ENCODE data around the gene RRAGB. TPM values are rescaled to one million over a fixed set of nuclear protein-coding genes. Genes with fewer than 3 reads are reported as not detected.
"Not testable (repeated sequence)": the region's sequence is repeated elsewhere in the genome, so short reads cannot be mapped to it uniquely, and the experiment has no call there.

Gene RRAGB
- polyA plus RNA-seq, 1 experiment: 21.4 TPM

DNA sequence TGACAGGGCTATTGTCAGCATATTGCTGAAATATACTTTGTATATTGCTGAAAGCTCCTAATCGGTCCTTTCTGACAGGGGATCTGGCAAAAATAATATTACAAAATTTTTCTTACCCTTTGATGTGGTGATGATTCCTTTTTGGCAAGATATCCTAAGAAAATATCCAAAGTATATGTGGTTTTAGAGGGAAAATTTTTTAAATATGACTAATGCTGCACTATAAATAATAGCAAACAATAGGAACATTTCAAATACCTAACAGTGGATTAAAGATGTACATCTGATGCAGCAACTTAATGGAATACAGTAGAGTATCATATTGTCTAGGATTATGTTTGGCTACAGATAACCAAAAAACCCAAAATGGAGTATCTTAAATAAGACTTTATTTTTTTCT, 49.6 kb downstream of the RRAGB start:
- ChIA-PET CTCF (no interaction called here), POLR2A (no interaction called here)
- no peak for DNase-seq (ENCODE audit: low read depth)
- TF ChIP-seq, protein P1, sequence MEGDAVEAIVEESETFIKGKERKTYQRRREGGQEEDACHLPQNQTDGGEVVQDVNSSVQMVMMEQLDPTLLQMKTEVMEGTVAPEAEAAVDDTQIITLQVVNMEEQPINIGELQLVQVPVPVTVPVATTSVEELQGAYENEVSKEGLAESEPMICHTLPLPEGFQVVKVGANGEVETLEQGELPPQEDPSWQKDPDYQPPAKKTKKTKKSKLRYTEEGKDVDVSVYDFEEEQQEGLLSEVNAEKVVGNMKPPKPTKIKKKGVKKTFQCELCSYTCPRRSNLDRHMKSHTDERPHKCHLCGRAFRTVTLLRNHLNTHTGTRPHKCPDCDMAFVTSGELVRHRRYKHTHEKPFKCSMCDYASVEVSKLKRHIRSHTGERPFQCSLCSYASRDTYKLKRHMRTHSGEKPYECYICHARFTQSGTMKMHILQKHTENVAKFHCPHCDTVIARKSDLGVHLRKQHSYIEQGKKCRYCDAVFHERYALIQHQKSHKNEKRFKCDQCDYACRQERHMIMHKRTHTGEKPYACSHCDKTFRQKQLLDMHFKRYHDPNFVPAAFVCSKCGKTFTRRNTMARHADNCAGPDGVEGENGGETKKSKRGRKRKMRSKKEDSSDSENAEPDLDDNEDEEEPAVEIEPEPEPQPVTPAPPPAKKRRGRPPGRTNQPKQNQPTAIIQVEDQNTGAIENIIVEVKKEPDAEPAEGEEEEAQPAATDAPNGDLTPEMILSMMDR (IDR thresholded peaks at IDR 0.05; ENCODE audit: insufficient read depth, low read depth, low read length): no peak
- H3K36me3 ChIP-seq (ENCODE audit: control insufficient read depth, insufficient read depth, low read length): no peaks in the 10 kb centered on the region
- no peak overlapping the region for H3K4me3 ChIP-seq (ENCODE audit: low read depth, low read length)
- H3K27me3 ChIP-seq (ENCODE audit: control insufficient read depth, insufficient read depth, low read length): no peaks in the 10 kb centered on the region

DNA sequence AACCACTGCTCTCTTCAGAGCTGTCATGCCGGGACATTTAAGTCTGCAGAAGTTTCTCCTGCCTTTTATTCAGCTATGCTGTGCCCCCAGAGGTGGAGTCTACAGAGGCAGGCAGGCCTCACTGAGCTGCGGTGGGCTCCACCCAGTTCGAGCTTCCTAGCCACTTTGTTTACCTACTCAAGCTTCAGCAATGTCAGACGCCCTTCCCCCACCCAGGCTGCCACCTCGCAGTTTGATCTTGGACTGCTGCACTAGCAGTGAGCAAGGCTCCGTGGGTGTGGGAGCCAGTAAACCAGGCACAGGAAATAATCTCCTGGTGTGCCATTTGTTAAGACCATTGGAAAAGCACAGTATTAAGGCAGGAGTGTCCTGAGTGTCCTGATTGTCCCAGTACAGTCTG, 56.9 kb downstream of the RRAGB start:
- H3K36me3 ChIP-seq (ENCODE audit: control insufficient read depth, insufficient read depth, low read length); CTCF ChIA-PET; DNase-seq (ENCODE audit: low read depth): not testable (repeated sequence)

DNA sequence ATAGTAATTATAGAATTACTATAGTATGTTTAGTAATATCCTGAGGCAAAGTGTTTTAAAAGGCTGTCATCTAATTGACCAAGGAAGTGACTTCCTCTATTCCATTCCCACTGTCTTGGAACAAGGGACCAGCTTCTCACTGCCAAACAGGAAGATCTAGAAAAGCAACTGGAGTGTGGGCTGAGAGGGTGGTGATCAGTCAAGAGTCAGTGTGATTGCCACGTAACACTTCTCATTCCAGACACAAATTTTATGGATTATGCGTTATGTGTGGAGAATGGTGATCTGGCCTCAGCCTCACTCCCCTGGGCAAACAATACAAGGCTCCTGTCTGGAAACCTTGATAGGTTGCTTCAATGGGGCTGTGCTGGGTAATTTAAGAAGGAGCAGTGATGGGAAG, 60.0 kb downstream of the RRAGB start:
- H3K4me3 ChIP-seq (ENCODE audit: low read depth, low read length): no peak overlapping the region
- CTCF ChIA-PET: no interaction called here

More for the DNA sequence above, 56.9 kb downstream of the RRAGB start:
- H3K4me3 ChIP-seq (ENCODE audit: low read depth, low read length); POLR2A ChIA-PET; H3K27me3 ChIP-seq (ENCODE audit: control insufficient read depth, insufficient read depth, low read length): not testable (repeated sequence)

DNA sequence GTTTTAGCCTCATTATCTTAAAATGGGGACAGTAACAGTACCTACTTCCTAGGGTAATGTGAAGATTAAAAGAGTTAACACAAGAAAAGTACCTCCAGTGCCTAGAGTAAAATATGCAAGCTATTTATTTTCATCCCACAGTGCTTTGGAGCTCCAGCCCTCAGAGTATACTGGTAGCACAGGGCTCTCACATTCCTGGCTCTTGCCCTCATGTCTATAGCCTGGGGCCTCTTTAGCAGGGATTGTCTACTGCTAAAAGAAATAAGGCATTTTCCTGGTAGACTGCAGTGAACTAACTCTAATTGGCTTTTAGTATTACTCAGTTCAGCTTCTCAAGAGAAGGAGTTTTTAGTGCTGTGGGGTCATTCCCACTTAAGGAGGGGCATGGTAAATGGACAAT, 60.8 kb downstream of the RRAGB start:
- Histone ChIP-seq H3K27me3 (ENCODE audit: control insufficient read depth, insufficient read depth, low read length) (no peaks in the 10 kb centered on the region; the same call in 1 of the 2 replicates), H3K4me3 (ENCODE audit: low read depth, low read length) (no peak overlapping the region), H3K36me3 (ENCODE audit: control insufficient read depth, insufficient read depth, low read length) (no peaks in the 10 kb centered on the region)
- TF ChIP-seq, protein P1 (IDR thresholded peaks at IDR 0.05; ENCODE audit: insufficient read depth, low read depth, low read length): no peak
- peak; percentile 32 for DNase-seq (ENCODE audit: low read depth)
- POLR2A ChIA-PET: no interaction called here
- CTCF ChIA-PET: no interaction called here

More for the DNA sequence above, 60.0 kb downstream of the RRAGB start:
- Histone ChIP-seq H3K36me3 (ENCODE audit: control insufficient read depth, insufficient read depth, low read length) (no peaks in the 10 kb centered on the region), H3K27me3 (ENCODE audit: control insufficient read depth, insufficient read depth, low read length) (no peaks in the 10 kb centered on the region; the same call in 1 of the 2 replicates)
- POLR2A ChIA-PET: no interaction called here
- TF ChIP-seq, protein P1 (IDR thresholded peaks at IDR 0.05; ENCODE audit: insufficient read depth, low read depth, low read length): no peak
- DNase-seq (ENCODE audit: low read depth): no peak

DNA sequence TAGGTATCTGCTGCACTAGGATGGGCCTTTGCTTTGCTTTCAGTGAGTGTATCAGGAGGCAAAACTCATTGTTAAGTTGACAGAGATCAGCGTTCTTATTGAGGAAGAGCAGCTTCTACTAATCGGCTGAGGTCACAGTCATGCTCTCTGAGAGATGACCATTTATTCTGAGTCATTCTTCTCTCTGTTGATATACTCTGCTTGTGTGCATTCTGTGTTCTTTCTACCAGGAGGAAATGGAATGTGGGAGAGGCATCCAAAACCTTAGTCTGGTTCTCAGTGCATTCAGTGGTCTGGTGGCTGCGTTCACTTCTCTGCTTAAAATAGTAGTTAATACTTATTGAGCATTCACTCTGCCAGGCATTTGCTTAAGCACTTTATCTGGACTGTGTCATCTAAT, 66.2 kb downstream of the RRAGB start:
- Histone ChIP-seq H3K36me3 (ENCODE audit: control insufficient read depth, insufficient read depth, low read length) (no peaks in the 10 kb centered on the region), H3K27me3 (ENCODE audit: control insufficient read depth, insufficient read depth, low read length) (no peaks in the 10 kb centered on the region; the same call in 1 of the 2 replicates), H3K4me3 (ENCODE audit: low read depth, low read length) (no peak overlapping the region)
- TF ChIP-seq, protein P1 (IDR thresholded peaks at IDR 0.05; ENCODE audit: insufficient read depth, low read depth, low read length): no peak
- CTCF ChIA-PET: no interaction called here
- POLR2A ChIA-PET: no interaction called here
- DNase-seq (ENCODE audit: low read depth): no peak

DNA sequence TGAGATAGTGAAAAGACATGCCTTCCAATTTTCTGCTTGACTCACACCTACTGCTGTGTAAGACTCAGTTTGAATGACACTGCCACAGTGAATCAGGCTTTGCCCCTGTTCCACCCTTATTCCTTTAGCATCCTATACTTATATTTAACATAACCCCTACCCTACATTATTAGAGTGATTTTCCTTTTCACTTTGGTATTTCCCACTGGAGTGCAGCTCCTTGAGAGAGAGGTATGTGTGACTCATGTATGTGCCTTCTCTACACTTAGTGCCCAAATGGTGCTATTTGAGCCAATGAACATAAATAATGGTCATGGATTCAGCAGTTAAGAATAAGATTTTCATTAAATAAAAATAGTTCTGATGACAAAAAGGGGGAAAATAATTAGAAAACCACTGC, 69.5 kb downstream of the RRAGB start:
- no peak overlapping the region for H3K4me3 ChIP-seq (ENCODE audit: low read depth, low read length)
- TF ChIP-seq, protein P1 (IDR thresholded peaks at IDR 0.05; ENCODE audit: insufficient read depth, low read depth, low read length): no peak
- H3K27me3 ChIP-seq (ENCODE audit: control insufficient read depth, insufficient read depth, low read length): no peaks in the 10 kb centered on the region; the same call in 1 of the 2 replicates
- DNase-seq (ENCODE audit: low read depth): no peak
- H3K36me3 ChIP-seq (ENCODE audit: control insufficient read depth, insufficient read depth, low read length): no peaks in the 10 kb centered on the region
- POLR2A ChIA-PET: no interaction called here
- CTCF ChIA-PET: no interaction called here
